ENCODE measurements around the gene STK10. TPM values are rescaled to one million over a fixed set of nuclear protein-coding genes. Genes with fewer than 3 reads are reported as not detected.

Gene STK10
- polyA plus RNA-seq, 1 of the 3 experiments (the other 2 are of a cell fraction) = 11.0 TPM

DNA sequence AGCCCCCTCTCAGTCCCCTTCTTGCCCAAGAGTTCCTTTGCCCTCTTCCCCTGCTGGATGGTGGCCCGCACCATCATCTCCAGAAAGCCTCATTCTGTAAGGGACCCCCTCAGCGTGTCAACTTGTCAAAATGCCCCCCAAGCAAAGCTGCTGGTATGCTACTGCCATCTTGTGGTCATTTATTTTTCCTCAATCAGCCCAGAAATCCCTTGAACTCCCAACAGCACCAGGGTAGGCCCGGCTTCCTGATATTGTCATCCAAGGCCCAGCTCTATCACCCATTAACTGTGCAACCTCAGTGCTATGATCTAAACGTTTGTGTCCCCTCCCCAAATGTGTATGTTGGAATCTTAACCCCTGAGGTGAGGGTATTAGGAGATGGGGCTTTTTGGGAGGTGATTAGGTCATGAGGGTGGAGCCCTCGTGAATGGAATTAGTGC is 128.3 kb downstream of the STK10 start:
- Histone ChIP-seq H3K9me3 (no peaks in the 10 kb centered on the region), H3K4me2 (no peak overlapping the region), H3K27me3 (ENCODE audit: insufficient read depth) (no peaks in the 10 kb centered on the region), H3F3A (replicated peaks; ENCODE audit: insufficient read depth) (no peaks in the 10 kb centered on the region), H3K79me2 (ENCODE audit: insufficient read depth) (no peaks in the 10 kb centered on the region), H2AFZ (ENCODE audit: low read depth) (no peak overlapping the region), H4K20me1 (ENCODE audit: insufficient read depth) (no peaks in the 10 kb centered on the region), H3K4me3 (ENCODE audit: low read depth in 2 of 2, low read length in 1 of 2) (no peak overlapping the region), H3K4me1 (ENCODE audit: control insufficient read depth in 1 of 2, insufficient read depth in 2 of 2, low read depth in 1 of 2, low read length in 1 of 2) (no peaks in the 10 kb centered on the region), H3K9ac (no peak overlapping the region), H3K27ac (ENCODE audit: low read depth in 2 of 2, low read length in 1 of 2) (no peak overlapping the region), H3K9me2 (no peaks in the 10 kb centered on the region), H3K36me3 (replicated peaks in 1 of 2; ENCODE audit: control insufficient read depth in 1 of 2, insufficient read depth in 2 of 2, low read length in 1 of 2) (peaks cover 22 to 29% of the 10 kb centered on the region in 2 experiments)
- peak; percentile 56 for DNase-seq
- ChIA-PET CTCF (interaction anchor here (0.7 to 2.9 kb wide), 18 partner anchors 8 to 640 kb away, joined by 3 to 25 read pairs (median 4); partner anchors contain the start of genes FBXW11, FGF18 and STK10), POLR2A (no interaction called here)
- TF ChIP-seq RAD21 (IDR thresholded peaks at IDR 0.05; ENCODE audit: low read length) (peak; percentile 62), ELF1 (IDR thresholded peaks at IDR 0.05) (no peak), GABPA (IDR thresholded peaks at IDR 0.05; ENCODE audit: low read depth) (no peak), YY1 (IDR thresholded peaks at IDR 0.05; ENCODE audit: low read depth) (no peak), EP300 (IDR thresholded peaks at IDR 0.05; ENCODE audit: borderline replicate concordance in 1 of 2, low read depth in 1 of 2, low read length in 1 of 2) (no peak), TEAD4 (IDR thresholded peaks at IDR 0.05; ENCODE audit: borderline replicate concordance, insufficient read depth) (no peak)
- TF ChIP-seq, protein P1, sequence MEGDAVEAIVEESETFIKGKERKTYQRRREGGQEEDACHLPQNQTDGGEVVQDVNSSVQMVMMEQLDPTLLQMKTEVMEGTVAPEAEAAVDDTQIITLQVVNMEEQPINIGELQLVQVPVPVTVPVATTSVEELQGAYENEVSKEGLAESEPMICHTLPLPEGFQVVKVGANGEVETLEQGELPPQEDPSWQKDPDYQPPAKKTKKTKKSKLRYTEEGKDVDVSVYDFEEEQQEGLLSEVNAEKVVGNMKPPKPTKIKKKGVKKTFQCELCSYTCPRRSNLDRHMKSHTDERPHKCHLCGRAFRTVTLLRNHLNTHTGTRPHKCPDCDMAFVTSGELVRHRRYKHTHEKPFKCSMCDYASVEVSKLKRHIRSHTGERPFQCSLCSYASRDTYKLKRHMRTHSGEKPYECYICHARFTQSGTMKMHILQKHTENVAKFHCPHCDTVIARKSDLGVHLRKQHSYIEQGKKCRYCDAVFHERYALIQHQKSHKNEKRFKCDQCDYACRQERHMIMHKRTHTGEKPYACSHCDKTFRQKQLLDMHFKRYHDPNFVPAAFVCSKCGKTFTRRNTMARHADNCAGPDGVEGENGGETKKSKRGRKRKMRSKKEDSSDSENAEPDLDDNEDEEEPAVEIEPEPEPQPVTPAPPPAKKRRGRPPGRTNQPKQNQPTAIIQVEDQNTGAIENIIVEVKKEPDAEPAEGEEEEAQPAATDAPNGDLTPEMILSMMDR (IDR thresholded peaks at IDR 0.05) = peak; percentile 69
- WGBS (ENCODE audit: low lambda C conversion rate) = 66% methylated on average over 5 of the region's 5 CpGs

DNA sequence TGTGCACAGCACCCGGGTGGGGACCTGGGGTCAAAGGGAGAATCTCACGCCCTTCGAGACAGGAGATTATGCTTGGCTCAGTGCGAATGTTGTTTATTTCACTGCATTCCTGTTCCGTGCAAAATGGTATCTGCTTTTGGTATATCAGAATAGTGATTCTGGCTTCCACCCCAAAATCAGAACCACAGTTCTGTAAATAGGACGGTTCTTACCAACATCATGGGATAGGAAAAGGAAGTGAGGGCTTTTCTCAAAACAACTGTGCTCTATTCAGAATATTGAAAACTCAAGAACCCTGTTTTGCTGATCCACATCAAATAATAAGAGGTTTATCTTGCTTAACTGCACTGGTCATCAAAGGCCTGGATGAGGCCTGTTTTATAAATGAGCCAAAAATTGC is 129.9 kb downstream of the STK10 start:
- Histone ChIP-seq H3K36me3 (replicated peaks in 1 of 2; ENCODE audit: control insufficient read depth in 1 of 2, insufficient read depth in 2 of 2, low read length in 1 of 2) (peaks cover 24 to 27% of the 10 kb centered on the region in 2 experiments), H3K4me2 (no peak overlapping the region), H3K4me1 (ENCODE audit: control insufficient read depth in 1 of 2, insufficient read depth in 2 of 2, low read depth in 1 of 2, low read length in 1 of 2) (no peaks in the 10 kb centered on the region), H3K27ac (ENCODE audit: low read depth in 2 of 2, low read length in 1 of 2) (no peak overlapping the region), H3K79me2 (ENCODE audit: insufficient read depth) (no peaks in the 10 kb centered on the region), H3K9ac (no peak overlapping the region), H3F3A (replicated peaks; ENCODE audit: insufficient read depth) (no peaks in the 10 kb centered on the region), H3K4me3 (ENCODE audit: low read depth in 2 of 2, low read length in 1 of 2) (no peak overlapping the region), H3K9me2 (no peaks in the 10 kb centered on the region), H3K27me3 (ENCODE audit: insufficient read depth) (no peaks in the 10 kb centered on the region), H4K20me1 (ENCODE audit: insufficient read depth) (no peaks in the 10 kb centered on the region), H2AFZ (ENCODE audit: low read depth) (no peak overlapping the region), H3K9me3 (no peaks in the 10 kb centered on the region)
- POLR2A ChIA-PET = no interaction called here
- 94% methylated on average over 6 of the region's 6 CpGs for WGBS (ENCODE audit: low lambda C conversion rate)
- no peak for DNase-seq
- CTCF ChIA-PET = interaction anchor here (0.9 to 2.9 kb wide), 5 partner anchors 17 to 639 kb away, joined by 3 to 25 read pairs (median 10); partner anchors contain the start of gene FGF18
- TF ChIP-seq RFX5 (IDR thresholded peaks at IDR 0.05; ENCODE audit: low read length) (no peak), GABPA (IDR thresholded peaks at IDR 0.05; ENCODE audit: low read depth) (no peak), FOSL2 (IDR thresholded peaks at IDR 0.05; ENCODE audit: borderline replicate concordance, low read depth) (no peak), MEF2A (IDR thresholded peaks at IDR 0.05; ENCODE audit: borderline replicate concordance, low read depth) (no peak), CHD2 (IDR thresholded peaks at IDR 0.05; ENCODE audit: low read length, partially characterized antibody) (no peak), USF2 (IDR thresholded peaks at IDR 0.05; ENCODE audit: borderline replicate concordance, low read depth, low read length) (no peak), TCF12 (IDR thresholded peaks at IDR 0.05) (no peak), PBX3 (IDR thresholded peaks at IDR 0.05) (no peak), NRF1 (IDR thresholded peaks at IDR 0.05; ENCODE audit: low read depth, low read length) (no peak), ELF1 (IDR thresholded peaks at IDR 0.05) (no peak), EZH2phosphoT487 (IDR thresholded peaks at IDR 0.05; ENCODE audit: borderline replicate concordance, low read depth) (no peak), MXI1 (IDR thresholded peaks at IDR 0.05; ENCODE audit: low read depth, low read length) (no peak), RAD21 (IDR thresholded peaks at IDR 0.05; ENCODE audit: low read length) (no peak), TAF1 (IDR thresholded peaks at IDR 0.05; ENCODE audit: borderline replicate concordance, low read depth, low read length) (no peak), FOXJ3 (CRISPR knock-in tag; IDR thresholded peaks at IDR 0.05) (no peak)
- TF ChIP-seq, protein P2, sequence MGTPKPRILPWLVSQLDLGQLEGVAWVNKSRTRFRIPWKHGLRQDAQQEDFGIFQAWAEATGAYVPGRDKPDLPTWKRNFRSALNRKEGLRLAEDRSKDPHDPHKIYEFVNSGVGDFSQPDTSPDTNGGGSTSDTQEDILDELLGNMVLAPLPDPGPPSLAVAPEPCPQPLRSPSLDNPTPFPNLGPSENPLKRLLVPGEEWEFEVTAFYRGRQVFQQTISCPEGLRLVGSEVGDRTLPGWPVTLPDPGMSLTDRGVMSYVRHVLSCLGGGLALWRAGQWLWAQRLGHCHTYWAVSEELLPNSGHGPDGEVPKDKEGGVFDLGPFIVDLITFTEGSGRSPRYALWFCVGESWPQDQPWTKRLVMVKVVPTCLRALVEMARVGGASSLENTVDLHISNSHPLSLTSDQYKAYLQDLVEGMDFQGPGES (IDR thresholded peaks at IDR 0.05; ENCODE audit: low read depth, low read length) = no peak
